Measurements from ENCODE around the gene HSPA4L.

Gene HSPA4L

DNA sequence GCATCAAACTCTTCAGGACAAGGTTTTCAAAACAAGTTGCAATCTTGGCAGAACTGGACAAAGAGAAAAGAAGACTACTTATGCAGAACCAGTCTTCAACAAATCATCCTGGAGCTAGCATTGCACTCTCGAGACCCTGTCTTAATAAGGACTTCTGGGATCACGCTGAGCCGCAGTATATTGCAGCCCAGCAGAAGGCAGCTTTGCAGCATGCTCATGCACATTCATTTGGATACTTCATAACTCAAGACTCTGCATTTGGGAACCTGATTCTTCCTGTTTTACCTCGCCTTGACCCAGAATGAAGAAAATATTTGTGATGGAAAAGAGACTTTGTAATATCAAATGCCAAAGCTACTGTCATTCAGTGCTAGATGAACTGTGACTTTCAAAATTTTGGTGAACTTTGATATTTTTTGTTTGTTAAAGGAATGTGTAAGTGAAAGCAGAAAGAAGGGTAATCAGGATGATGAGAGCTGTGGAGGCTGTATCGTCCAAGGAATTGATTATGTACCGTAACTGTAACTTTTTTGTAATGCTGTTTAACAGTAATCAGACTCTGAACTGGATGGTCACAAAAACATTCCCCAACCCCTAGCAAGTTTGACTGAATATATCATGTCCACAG lies 27.2 kb downstream of the HSPA4L start:
- no peak overlapping the region for H3K4me3 ChIP-seq (replicated peaks in 1 of 2; ENCODE audit: low read depth in 2 of 2, low read length in 2 of 2)
- TF ChIP-seq, protein P1, sequence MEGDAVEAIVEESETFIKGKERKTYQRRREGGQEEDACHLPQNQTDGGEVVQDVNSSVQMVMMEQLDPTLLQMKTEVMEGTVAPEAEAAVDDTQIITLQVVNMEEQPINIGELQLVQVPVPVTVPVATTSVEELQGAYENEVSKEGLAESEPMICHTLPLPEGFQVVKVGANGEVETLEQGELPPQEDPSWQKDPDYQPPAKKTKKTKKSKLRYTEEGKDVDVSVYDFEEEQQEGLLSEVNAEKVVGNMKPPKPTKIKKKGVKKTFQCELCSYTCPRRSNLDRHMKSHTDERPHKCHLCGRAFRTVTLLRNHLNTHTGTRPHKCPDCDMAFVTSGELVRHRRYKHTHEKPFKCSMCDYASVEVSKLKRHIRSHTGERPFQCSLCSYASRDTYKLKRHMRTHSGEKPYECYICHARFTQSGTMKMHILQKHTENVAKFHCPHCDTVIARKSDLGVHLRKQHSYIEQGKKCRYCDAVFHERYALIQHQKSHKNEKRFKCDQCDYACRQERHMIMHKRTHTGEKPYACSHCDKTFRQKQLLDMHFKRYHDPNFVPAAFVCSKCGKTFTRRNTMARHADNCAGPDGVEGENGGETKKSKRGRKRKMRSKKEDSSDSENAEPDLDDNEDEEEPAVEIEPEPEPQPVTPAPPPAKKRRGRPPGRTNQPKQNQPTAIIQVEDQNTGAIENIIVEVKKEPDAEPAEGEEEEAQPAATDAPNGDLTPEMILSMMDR (IDR thresholded peaks at IDR 0.05; ENCODE audit: low read depth, low read length): peak; percentile 11
- peak; percentile 18 to 48 for DNase-seq (ENCODE audit: low read depth in 2 of 2)

DNA sequence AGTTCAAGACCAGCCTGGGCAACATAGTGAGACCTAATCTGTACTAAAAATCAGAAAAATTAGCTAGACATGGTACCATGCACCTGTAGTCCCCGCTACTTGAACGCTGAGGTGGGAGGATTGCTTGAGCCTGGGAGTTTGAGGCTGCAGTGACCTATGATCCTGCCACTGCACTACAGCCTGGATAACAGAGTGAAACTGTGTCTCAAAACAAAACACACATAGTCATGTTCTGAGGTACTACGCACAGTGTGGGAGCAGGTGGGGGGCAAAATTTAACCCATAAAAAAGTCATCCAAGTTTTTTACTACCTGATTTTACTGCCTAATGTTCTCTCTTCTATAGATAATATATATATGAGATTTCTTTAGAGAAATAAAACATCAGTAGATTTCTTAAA lies 28.4 kb downstream of the HSPA4L start:
- TF ChIP-seq, protein P1 (IDR thresholded peaks at IDR 0.05; ENCODE audit: low read depth, low read length): no peak
- no peak for DNase-seq (ENCODE audit: low read depth in 2 of 2)
- H3K4me3 ChIP-seq (replicated peaks in 1 of 2; ENCODE audit: low read depth in 2 of 2, low read length in 2 of 2): no peak overlapping the region

DNA sequence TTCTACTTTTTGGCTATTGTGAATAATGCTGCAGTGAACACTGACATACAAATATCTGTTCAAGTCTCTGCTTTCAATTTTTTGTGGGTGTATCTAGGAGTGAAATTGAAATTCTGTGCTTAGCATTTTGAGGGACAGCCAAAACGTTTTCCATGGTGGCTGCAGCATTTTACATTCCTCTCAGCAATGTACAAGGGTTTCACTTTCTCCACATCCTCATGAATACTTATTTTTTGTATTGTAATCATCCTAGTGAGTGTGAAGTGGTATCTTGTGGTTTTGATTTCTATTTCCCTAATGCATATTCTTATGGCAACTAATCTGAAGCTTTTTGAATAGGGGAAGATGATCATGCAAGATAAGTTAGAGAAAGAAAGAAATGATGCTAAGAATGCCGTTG lies 40.3 kb downstream of the HSPA4L start:
- H3K4me3 ChIP-seq (replicated peaks in 1 of 2; ENCODE audit: low read depth in 2 of 2, low read length in 2 of 2): no peak overlapping the region
- DNase-seq (ENCODE audit: low read depth in 2 of 2): no peak
- TF ChIP-seq, protein P1 (IDR thresholded peaks at IDR 0.05; ENCODE audit: low read depth, low read length): no peak

DNA sequence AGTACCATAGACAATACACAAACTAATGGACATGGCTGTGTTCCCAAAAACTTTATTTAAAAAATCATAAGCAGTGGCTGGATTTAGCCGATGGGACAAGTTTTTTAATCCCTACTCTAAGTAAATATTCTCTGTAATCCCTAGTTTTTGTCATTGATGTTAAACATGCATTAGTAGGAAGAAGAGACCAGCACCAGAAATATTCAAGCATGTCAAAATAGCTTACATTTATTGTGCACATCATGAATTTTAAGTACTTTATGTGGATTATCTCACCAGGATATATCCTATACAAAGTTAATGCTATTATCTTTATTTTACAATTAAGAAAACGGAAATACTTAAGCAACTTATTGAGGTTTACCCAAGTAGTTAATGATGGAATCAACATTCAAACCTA lies 46.0 kb downstream of the HSPA4L start:
- TF ChIP-seq, protein P1 (IDR thresholded peaks at IDR 0.05; ENCODE audit: low read depth, low read length): no peak
- DNase-seq (ENCODE audit: low read depth in 2 of 2): no peak
- no peak overlapping the region for H3K4me3 ChIP-seq (replicated peaks in 1 of 2; ENCODE audit: low read depth in 2 of 2, low read length in 2 of 2)

DNA sequence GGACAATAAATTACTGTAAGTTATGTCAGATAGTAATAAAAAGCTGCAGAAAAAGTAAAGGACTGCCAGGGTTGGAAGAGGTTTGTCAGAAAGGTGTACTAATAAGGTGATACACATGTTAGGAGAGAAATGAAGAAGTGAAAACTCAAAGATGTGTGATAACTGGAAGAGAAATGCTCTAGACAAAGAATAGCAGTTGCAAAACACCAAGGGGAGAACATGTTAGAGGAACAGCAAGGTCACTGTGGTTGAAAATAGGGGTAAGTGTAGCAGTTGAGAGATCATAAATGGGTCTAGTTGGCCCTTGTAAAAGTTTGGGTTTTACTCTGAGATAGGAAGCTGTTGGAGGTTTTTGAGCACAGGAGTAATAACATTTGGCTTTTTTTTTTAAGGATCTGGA lies 46.9 kb downstream of the HSPA4L start:
- no peak for DNase-seq (ENCODE audit: low read depth in 2 of 2)
- TF ChIP-seq, protein P1 (IDR thresholded peaks at IDR 0.05; ENCODE audit: low read depth, low read length): no peak
- H3K4me3 ChIP-seq (replicated peaks in 1 of 2; ENCODE audit: low read depth in 2 of 2, low read length in 2 of 2): no peak overlapping the region

DNA sequence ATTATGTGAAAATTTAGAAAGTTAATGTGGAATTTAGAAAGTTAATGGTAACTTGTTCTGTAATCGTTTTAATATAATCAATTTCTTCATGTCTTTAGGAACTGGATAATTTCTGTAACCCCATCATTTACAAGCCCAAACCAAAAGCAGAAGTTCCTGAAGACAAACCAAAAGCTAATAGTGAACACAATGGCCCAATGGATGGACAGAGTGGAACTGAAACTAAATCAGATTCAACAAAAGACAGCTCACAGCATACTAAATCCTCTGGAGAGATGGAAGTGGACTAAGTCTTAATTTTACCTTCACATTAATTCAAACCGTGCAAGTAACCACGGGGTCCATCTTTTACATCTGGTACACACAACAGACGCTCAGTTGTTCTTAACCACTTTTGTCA lies 50.5 kb downstream of the HSPA4L start:
- TF ChIP-seq, protein P1 (IDR thresholded peaks at IDR 0.05; ENCODE audit: low read depth, low read length): no peak
- H3K4me3 ChIP-seq (replicated peaks in 1 of 2; ENCODE audit: low read depth in 2 of 2, low read length in 2 of 2): no peak overlapping the region
- DNase-seq (ENCODE audit: low read depth in 2 of 2): no peak

Measured in cardiac fibroblast (primary cell).